GM19397 (cell line): ENCODE measurements around the gene TBC1D14.

ENCODE experiments used
- ATAC-seq: cut with Tn5 transposase; IDR thresholded peaks from one replicate; pipeline ENCODE4 v1.9.1; 2021; ENCODE audit warnings: mild to moderate bottlenecking, moderate library complexity; ENCODE audit not compliant: unreplicated experiment

TBC1D14 gene

DNA sequence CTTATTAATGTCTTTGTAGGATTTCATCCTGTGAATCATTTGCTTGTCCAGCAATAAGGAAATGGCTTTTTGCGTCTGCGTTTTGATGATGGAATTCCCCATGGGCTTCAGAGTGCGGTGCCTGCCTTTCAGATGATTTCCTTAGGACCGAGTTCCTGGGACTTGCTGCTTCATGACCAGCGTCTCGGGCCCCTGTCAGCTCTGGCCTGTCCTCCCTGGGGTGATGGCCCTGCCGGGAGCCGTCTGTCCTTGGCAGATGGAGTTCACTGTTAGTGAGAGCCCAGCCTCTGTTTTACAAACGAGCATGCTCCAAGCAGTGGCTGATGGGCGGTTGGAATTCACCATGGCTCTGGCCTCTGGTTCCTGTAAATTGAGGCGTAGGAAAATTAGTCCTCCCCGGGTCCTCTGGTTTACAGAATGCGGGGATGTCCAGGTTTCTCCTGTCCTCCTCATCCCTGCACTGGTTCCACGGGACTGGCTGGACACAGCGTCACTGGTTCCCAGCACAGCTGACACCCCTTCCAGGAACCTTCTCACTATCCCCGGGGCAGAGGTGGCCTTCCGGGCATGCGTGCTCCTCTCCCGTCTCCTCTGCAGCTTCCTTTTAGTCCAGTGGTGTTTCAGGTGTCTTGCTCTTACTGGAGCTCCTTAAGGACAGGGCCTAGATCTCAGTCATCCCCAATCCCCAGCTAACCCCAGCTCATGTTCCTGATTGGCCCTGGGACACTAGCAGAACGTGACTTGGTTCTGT, 34.9 kb downstream of the TBC1D14 start:
- ATAC-seq = no peak

DNA sequence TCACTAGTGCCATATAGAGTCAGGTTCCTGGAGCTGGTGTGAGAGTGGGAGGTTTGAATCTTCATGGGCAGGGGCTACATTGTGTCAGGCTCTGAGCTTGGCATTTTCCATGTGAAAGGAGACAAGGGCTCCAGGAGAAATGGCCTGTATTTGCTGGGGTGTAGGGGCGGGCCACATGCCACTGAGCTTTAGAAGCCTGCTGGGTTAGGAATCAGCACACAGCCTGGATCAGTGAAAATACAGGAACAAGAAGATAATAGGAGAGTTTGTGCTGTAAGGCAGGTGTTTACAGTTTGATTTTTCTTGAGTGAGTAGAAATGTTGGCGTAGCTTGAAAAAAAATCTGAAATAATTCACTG, 35.4 kb downstream of the TBC1D14 start:
- ATAC-seq = no peak

DNA sequence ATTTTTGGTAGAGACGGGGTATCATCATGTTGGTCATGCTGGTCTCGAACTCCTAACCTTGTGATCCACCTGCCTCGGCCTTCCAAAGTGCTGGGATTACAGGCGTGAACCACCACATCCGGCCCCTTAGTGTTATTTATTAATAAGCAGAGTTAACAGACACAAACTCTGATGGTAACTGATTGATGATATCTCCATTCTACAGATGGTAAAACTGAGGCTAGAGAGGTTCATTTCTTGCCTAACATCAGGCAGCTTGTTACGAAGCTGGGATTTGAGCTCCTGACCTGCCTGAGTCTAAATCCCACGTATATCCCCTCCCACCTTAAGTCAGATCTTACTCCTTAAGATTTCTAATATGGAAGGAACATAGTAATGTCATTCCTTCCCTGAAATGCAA, 36.9 kb downstream of the TBC1D14 start:
- no peak for ATAC-seq

DNA sequence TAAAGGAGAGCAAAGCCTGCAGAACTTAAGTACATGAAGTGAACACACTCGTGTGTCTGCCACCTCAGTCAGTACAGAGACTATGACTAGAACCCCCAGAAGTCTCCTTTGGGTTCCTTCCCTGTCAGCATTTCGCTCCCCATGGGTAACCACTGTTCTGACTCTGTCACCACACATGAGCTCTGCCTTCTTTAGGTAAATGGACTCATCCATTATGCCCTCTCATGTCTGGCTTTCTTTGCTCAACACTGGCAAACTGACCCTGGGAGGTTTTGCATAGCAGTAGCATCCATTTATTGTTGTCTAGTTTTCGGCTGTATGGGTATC, 38.5 kb downstream of the TBC1D14 start:
- ATAC-seq = no peak

DNA sequence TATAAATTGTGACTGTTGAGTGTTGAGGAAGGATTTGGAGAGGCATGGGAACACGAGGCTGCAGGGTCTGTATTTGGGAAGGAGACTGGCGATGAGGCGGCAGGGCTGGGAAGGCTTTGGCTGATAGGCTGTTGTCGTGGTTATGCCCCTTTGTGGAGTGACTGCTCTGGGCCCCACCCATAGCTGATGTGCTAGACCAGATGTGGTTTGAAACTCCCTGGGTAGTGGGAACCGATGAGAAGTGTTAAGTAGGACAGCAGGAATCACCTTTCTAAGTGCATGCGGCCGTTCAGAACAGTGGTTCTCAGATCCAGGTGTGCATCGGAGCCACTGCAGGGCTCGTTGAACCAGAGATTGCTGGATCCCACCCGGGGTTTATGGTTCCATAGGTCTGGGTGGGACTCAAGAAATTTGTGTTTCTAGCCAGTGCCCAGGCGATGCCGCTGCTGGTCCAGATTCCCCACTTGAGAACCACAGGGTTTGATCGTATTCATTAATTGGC, 42.3 kb downstream of the TBC1D14 start:
- no peak for ATAC-seq

DNA sequence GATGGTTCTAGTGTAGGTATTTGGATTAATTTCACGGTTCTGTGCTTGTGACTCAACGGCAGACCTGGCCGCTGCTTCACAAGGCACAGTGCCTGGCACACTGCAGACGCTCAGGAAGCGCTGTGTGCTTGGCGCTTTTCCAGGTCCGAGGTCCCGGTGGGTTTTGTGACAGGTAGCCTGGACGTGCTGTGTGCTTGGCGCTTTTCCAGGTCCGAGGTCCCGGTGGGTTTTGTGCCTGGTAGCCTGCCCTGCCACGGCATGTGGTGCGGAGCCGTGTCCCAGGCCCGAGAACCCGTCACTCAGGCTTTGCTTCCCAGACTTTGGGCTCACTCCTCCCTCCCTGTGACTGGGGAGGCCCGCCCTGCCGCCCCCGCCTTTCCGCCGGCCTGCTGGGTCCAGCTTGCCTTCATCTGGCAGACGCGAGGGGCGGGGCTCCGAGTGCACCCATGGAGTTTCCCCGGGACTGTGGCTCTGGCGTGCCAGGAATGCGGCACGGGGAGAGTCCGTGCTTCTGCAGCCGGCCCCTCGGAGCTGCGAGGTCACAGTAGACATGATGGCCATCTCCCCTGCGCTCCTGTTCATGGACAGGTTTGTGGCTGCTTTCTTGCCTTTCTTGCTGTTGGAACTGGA, 44.2 kb downstream of the TBC1D14 start:
- ATAC-seq = no peak

DNA sequence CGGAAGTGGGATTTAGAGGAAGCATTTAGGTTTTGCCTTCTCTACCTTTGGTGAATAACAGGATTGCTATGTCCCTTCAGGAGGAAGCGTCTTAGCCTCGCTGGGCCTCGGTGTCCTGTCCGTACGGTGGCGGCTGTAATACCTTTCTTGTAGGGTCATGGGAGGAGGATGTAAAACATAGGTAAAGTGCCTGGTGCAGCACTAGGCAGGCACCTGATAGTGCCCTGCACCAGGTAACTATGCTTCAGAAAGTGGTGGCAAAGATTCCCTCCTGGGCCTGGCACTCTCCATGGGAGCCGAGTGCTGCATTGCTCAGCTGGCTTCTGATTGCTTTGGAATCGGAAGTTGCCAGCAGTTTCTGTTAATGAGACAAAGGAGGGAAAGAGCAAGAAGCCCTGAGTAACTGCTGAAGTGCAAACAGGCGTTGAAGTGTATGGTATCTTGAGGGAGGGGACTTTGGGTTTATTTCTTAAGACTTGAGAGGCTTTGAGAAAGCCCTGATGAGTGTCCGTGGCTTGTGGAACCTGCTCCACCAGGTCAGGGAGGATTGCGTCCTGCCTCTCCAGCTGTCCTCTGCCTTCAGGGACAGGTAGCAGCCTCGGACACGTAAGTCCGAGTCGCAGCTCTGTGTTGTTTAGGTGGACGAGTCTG, 45.8 kb downstream of the TBC1D14 start:
- ATAC-seq = no peak

DNA sequence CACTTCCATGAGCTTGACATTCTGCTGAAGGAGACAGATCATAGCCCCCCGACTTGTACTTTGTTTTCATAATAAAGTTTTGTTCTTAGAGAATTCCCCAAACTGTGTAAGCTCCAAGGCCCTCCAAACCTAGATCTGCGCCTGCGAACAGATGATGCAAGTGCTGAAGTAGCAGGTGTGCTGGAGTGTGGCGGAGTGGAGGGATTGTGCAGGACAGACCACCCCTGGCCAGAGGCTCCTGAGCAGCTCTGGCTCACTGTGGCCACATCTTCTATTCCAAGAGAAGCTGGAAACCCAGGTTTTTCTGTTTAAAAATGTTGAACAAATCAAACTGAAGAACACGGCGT, 46.4 kb downstream of the TBC1D14 start:
- ATAC-seq = no peak

DNA sequence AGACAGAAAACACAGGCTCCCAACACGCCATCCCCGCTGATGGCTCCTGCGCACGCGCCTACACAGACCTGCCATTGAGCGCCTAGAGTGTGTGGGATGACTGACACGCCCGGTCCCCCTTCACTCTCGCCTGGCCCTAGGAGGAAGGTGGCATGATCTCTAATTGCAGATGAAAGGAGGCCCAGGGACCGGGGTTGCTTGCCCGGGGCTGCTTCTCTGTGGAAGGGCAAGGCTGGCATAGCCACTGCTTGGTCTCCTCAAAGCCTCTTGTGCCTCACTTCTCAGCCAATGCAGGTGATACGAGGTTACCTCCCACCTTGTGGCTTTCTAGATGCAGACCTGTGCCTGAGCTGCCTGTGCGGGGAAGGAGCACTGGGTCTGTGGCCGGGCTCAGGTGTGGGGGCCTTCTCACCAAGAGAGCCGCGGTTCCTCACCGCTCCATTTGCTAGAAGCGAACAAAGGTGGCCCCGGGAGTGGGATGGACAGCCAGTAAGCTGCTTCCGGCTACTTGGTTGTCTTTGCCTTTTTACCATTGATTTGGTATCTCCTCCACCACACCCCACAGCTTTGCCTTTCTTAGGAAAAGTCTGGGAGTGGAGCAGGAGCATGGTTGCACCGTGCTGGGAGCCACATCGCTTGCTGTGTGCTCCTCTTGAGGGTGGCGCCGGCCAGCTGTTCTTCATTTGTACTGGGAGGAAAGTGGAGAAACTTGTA, 47.0 kb downstream of the TBC1D14 start:
- ATAC-seq = no peak

DNA sequence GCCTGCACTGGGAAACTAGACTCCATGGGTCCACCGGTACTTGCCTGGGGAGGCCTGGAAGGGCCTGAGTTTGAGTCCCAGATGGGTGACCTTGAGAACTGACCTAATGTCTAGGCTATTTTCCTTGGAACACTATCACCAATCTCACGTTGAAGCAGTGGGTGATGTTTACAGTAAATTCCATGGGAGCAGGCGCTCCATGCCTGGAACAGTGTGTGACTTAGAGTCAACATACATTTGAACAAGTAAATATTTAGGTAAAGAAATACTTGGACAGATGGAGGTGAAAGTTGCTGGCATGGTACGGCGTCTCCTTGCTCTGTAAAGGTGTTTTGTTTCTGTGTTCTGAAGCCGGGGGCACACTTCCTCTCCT, 47.5 kb downstream of the TBC1D14 start:
- no peak for ATAC-seq

DNA sequence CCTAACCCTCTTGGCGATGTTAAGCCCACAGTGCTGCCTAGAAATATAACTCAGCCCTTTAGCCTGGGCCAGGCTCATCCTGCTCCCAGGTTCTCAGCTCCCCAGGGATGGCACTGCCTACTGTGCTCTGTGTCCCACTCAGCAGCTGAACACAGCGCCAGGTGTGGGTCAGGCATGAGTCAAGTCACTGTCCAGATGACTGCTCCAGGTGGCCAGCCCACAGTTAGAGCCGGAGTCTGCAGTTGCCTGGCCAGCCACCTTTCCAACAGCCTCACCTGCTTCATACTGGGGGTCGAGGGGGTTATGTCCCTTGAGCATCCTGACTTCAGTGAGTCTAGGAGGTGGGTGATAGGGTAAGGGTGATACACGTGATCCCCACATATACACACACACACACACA, 48.4 kb downstream of the TBC1D14 start:
- ATAC-seq = no peak

DNA sequence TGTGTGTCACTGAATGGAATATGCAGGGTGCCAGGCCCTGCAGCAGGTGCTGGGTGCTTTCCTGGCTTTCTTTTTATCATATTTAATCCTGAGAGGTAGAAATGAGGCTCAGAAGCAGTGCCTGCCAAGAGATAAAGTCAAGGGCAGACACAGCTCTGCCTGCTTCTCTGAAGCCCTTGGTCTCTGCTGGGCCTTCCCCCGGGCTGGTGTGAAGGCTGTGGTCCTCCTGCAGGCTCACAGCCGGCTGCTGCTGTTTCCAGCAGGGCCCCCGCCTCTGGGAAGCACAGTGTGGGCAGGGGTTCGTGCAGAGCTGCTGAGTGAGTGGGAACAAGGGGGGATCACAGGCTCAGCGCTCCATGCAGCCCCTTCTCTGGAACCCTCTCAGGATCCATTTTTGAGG, 49.6 kb downstream of the TBC1D14 start:
- no peak for ATAC-seq

DNA sequence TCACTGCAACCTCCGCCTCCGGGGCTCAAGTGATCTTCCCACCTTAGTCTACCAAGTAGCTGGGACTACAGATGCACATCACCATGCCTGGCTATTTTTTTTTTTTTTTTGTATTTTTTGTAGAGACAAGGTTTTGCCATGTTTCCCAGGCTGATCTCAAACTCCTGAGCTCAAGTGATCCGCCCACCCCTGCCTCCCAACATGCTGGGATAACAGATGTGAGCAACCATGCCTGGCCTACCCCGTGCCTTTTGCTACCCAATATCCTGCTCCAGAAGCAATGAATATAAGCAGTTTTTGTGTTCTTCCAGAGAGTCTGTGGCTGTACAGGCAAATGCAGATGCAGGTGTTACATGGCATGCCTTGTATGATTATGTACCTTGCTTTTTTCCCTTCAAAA, 50.5 kb downstream of the TBC1D14 start:
- ATAC-seq = no peak

DNA sequence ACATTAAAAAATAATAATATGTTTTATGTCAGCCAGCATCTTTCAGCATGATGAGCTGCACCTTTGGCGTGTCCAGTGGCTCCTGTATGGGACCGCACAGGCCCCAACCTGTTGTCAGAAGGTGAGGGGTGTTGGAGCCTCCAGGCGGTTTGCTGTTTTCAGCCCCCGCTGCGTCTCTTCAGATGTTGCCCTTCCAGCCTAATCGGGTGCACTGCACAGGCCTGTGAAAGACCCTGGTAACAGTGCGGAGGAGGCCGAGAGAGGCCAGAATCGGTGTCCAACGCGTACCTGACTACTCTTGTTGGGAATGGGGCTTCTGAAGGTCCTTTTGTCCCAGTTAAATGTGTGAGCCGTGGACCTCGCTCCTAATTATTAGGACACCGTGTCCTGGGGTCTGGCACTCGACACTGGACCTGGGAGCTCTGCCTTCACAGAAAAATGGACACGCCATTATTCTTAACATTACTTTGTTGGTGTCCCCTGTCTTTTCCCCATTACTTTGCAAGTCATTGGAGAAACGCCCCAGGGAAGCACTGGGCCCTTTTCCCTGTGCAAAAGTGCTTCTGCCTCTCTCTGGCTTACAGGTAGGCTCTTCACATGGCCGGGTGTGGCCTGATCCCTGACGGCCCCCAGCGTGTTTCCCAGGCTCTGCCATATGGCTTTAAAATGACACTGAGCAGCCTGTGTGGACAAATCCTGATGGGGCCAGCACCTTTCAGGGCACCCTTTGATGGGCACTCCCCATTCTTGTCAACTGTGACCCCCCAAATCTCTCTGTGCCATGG, 51.2 kb downstream of the TBC1D14 start:
- no peak for ATAC-seq

DNA sequence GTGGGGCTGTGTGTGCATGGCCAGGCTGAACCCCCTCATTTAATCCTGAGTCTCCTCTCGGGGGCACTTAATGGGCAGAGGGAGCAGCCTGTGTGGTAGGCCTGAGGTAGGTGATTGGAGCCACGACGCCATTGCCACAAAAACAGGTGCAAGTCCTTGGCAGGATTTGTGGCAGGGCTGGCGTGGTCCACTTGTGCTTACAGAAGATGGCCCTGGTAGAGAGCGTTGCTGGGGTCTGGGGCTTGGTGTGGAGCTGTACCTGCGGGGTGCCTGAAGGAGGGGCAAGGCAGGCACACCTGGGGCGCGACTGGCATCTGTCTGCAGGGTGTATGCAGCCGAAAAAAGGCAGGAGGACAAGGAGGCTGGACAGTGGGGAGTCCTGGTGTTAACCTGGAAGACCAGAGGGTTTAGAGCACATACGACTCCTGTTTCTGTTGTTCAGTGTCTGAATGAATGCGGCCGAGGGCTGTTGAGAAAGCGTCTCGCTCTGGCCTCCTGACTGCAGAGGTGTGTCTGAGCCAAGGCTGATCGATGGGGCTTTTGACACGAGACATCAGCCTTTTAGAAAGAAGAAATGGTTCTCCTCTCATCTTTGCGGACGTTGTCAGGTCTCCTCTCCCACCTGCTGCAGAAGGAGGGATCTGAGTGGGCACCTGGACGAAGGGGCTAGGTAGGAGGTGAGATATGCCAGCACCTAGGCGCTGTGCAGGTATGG, 52.0 kb downstream of the TBC1D14 start:
- no peak for ATAC-seq

DNA sequence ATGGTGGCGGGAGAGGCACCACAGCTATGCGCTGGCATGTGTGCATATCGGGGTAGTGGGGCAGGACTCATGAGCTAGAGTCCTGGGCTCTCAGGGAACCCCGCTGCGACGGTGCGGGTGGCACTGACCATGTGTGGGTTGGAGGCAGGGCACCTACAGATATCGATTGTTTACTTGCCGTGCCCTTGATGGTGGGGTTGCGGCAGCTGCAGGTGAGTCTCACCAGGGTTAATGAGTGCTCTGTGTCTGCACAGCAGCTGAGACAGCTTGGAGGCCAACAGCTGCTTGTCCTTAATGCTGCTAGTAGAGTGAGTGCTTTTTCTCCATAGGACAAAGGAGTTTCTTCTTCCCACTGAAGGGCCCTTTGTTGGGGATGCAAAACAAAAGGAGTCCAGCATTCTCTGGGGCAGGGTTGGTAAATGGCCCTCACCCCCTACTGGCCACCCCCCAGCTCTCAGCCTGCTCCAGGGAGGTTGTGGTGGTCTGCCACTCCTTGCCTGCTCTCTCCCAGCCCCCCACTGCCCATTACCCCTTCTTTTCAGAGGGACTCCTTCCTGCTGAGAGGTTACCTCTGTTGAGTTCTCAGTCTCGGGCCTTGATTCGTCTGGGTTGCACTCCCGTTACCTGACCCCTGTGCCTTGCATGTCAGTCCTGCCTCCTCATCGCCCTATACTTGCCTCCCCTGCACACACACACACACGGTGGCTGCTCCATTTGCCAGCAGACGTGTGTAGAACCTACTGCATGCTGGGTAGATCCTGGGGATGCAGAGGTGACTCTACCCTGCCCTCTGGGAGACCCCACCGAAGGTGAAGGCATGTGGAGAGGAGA, 52.8 kb downstream of the TBC1D14 start:
- no peak for ATAC-seq

DNA sequence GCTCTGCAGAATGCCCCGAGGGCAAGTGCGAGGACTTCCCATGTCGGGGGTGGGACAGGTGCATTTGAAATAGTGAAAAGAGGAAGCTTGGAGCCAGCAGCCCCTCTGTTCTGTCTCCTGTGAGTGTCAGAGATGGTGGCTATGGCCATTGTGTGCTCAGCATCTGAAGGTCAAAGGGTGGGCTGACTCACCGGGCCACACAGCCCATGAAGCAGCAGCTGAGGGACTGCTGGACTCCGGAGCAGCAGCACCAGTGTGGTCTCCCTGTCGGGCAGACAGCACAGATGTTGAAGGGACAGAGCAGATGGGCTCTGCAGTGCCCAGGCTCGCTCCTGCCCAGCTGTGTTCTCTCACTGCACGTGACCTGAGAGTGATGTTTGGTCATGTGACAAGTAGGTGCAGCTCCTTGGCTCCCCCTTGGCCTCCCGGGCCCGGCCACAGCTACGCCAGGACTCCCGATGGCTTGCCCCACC, 53.5 kb downstream of the TBC1D14 start:
- no peak for ATAC-seq

DNA sequence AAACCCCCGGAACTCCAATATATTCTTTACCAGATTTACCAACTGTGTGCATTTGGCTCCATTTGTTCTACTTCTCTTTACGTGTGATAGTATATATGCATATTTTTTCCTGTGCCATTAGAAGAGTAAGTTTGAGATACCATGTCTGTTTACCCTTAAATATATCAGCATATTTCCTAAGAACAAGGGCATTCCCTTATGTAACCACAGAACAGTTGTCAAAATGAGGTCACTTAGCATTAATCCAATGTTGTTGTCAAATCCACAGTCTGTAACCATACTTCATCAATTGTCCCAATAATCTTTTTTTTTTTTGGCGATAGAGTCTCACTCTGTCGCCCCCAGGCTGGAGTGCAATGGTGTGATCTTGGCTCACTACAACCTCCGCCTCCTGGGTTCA, 55.2 kb downstream of the TBC1D14 start:
- ATAC-seq = no peak

DNA sequence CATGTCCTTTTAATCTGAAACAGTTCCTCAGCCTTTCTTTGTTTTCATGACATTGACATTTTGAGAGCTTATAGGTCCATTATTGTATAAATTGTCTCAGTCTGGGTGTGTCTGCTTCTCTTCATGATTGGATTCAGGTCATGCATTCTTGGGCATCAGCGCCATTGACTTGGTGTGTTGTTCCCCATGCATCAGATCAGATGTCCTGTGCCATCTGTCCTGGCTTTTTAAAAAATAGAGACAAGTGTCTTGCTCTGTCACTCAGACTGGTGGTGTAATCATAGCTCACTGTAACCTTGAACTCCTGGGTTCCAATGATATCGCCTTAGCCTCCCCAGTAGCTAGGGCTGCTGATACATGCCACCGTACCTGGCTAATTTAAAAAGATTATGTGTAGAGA, 55.7 kb downstream of the TBC1D14 start:
- ATAC-seq = no peak
